Measurements from ENCODE around the gene RABGAP1.
A peak's percentile ranks its signal among the peaks of the same experiment; 100 is the strongest.

The RABGAP1 gene

DNA sequence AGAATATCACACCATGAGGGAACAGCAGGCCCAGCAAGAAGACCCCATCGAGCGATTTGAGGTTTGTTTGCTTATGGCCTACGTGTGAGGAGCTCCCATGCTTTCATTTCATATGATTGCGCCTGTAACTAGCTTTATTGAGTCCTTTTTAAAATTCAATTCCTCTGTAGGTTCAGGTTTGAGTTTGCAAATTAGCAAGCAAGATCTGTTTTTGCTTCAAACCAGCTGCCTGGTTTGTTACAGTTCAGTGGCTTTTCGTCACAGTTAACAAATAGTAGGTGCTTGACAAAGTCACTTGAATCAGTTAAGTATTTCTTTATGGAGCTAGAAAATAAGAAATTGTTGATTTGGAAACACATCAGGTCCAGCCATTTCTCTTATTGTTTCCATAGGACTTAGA, 149.0 kb downstream of the RABGAP1 start:
- DNase-seq: no peak

DNA sequence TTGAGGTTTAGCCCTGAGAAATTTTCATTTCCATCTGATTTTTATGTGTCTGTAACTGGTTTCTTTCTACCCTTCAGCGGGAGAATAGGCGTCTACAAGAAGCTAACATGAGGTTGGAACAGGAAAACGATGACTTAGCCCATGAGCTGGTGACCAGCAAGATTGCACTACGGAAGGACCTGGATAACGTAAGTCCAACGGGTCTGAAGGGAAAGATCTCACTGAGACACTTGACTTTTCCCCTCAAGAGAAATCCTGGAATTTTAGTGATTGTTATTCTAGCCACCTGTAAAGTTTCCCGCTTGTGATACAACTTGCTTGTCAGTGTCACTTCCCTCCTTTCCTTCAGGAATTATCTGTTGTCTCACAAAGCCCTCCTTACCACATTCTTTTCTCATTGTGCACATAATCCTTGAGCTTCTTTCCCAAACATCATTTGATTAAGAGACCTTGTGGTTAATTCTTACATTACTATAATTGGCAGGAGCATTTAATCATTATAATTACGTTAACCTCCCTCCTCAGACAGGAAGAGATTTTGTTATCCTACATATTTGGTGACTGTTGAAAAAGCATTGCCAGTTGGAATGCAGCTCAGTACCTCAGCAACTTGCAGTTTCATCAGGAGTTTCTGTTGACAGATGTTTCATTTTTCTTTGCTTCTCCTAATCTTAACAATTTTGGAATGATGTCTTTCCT, 149.5 kb downstream of the RABGAP1 start:
- no peak for DNase-seq

DNA sequence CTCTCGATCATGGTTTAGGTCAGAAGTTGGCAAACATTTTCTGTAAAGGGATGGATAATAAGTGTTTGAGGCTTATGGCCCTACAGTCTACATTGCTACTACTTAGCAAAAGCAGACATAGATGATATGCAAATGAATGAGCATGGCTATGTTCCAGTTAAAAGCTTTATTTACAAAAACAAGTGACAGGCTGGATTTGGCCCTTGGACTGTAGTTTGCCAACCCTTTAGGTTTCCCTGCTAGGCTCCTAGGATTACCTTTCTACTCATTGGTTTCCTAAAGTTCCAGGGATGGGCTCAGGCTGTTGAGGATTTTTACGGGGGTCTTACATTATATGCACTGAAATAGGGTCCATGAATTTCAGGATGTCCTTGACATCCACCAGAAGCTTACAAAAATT, 150.1 kb downstream of the RABGAP1 start:
- DNase-seq: no peak

DNA sequence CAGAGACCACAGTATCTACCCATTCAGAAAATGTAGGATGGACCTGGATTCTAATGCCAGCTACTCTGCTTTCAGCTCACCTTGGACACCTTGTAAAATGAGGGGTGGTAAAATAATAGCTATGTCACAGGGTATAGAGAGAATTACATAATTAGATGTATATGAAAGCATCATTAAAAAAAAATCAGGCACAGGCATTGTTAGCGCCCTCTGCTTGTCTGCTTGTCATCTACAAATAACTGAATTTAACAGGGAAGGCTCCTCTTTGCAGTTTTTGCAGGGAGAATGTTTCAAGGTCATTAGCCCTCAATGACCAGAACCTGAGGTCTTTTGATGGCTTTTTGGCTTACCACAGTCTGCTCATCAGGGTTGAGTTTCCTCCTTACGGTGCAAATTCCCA, 150.6 kb downstream of the RABGAP1 start:
- DNase-seq: no peak

DNA sequence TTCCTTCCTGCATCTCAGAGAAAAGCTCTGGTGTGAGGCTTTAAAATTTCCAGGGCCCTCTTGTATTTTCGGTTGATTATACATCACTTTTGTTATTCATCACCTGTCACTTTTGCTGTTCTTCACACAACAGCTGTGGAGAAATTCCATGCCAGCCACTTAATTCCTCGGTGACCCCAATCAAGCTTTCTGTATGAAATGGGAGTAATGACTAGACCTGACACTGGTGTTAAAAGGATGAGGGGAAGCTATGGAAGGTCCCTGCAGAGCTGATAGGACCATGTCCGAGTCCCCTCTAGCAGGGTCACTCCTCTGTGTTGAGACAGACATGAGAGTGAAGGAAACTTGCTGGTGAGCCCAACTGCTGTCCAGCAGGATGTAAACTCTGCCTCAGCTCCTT, 152.3 kb downstream of the RABGAP1 start:
- no peak for DNase-seq

DNA sequence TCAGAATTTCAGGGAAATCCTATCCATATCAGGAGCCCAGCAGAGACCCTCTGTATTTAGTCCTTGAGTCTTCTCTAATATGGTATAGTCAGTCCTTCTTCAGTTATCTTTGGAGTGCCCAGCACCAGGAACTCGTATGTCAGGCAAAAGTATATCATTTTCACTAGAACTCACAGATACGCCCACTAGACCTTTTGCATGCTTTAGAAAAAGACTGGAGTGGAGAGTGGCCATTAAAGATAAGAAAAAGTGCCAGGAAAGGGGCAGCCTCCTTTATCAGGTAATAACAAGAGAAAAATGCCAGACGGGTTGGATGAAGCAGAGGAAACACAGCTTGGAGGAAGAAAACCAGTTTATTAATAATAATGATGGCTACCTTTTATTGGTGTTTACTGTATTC, 156.2 kb downstream of the RABGAP1 start:
- DNase-seq: no peak

DNA sequence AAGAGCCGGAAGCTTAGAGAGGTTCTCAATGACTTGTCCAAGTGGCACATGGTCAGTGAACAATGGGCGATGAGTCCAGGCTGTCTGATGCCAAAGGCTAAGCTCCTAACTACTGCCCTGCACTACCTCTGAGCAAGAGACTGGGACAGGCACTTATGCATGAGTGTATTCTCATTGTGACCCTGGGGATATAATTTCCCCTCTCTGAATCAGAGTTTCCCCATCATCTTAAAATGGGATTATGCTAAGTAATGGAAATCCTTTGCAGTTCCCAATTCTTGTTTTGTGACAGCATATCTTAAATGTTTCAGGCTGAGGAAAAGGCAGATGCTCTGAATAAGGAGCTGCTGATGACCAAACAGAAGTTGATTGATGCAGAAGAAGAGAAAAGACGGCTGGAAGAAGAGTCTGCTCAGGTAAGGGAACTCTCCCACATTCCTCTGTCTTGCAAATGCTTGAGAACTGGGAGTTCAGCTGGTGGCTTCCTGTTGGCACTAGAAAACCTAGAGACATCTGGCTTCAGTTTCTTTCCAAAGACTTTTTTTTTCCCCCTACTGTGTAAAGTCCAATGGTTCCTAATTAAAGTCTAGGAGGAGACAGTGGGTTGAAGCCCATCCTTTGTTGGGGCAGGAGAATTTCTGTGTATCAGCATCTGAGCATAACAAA, 156.7 kb downstream of the RABGAP1 start:
- DNase-seq: no peak

DNA sequence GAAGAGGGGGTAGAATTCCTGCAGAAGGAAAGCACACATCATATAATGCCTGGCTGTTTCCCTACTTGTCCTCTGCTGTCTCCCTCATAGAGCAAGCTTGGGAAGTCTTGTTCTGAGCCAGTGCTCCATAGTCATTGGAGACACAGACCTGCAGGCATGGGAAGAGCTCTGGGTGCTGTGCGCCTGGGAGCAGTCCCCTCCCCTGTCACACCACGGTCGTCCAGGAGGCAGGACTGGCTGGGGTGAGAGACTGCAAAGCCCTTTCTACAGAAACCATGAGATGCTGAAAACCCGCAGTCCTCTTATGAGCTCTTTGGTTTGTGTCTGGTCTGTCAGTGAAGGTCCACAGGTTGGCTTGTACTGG, 157.3 kb downstream of the RABGAP1 start:
- DNase-seq: no peak

DNA sequence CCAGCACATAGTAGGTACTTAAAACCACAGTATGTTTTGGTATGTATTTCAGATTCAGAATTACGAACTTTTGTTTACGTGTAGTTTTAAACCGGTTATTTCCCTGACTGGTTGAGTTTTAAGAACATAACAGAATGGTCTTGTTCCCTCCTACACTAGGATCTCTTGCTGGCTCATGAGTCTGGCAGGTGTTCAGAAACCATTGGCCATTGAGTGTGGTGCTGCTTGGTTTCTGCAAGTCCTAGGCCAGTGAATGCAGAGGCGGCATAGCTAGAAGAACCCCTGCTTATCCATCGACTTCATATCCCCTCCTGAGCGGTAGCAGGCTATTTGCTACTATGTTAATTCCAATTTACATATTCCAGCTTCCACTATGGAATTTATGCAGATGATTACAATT, 158.2 kb downstream of the RABGAP1 start:
- no peak for DNase-seq

DNA sequence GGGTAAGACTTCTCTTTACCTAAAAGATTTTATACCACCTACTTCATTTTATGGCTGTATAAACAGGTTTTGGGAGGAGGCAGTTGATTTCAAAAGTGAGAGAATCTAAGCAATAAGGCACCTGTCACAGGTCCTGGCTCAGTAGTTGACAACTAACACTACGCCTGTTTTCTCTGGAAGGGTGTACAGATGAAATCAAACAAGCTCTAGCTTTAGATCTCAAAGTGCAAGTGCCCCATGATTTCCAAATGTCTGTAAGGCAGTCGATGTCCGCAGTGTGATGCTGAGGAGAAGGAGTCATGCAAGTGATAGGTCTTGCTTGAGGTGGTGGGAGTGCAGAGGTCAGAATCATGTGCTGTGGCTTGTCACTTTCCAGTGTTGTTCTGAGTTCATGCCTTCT, 158.7 kb downstream of the RABGAP1 start:
- DNase-seq: no peak

DNA sequence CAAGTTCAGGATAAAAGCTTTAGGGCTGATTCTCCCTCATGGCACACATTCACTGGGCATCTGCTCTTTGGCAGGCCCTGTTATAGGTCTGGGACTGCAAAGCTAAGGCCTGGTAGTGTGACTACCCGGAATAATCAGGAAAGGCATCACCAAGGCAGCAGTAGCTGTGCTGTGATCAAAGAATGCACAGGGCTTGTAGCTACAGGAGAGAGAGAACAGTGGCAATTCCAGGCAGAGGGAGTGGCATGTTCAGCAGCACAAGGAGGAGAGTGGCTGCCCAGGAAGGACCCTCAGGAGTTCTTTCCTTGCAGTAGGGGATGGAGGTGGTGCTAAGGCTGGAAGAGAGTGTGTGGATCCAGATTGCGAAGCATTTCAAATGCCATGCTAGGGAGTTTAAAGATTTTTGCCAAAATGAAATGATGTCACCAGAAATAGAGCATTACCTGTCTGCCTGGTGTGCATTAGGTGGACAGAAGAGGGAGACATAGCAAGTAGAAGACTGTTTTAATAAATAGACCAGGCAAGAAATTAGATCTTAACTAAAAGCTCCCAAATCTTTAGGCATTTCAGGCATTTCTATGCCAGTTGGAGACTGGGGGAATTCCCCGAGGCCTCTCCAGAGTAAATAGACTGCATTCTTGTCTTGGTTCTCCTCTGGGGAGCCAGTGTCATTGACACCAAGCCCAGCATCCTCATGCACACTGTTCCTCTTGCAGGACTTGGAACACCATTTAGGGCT, 161.7 kb downstream of the RABGAP1 start:
- DNase-seq: no peak

DNA sequence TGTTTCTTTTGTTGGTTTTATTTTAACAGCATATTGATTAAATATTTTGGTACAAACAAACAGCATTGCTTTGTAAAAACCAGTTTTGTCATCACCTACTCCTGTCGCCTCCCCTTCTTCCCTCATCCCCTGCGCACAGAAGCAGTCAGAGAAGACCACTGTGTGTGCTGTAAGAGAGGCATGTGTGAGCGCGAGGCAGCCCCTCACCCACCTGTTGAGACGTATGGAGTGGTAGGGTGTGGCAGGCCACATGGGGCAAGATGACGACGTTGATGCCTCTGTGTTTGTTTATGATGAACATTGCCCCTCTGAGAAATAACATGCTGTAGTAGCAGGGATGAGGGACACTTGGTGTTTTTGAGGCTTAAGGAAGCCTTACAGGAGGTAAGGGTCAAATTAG, 164.0 kb downstream of the RABGAP1 start:
- DNase-seq: no peak

DNA sequence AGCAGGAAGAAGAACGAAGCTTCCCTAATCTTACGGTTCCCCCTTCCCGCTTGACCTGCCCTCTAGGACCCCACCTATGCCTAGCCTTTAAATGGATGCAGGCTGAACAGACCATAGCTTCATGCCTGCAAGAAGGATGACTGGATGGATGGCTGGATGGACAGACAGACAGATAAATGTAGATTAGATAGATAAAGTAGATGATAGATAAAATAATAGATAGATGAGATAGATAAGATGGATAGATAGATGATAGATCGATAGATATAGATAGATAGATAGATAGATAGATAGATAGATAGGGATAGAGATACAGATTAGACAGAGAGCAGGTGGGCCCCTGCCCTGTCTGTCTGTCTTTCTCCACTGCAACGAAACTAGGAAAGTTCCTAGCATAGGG, 164.7 kb downstream of the RABGAP1 start:
- DNase-seq: no peak

DNA sequence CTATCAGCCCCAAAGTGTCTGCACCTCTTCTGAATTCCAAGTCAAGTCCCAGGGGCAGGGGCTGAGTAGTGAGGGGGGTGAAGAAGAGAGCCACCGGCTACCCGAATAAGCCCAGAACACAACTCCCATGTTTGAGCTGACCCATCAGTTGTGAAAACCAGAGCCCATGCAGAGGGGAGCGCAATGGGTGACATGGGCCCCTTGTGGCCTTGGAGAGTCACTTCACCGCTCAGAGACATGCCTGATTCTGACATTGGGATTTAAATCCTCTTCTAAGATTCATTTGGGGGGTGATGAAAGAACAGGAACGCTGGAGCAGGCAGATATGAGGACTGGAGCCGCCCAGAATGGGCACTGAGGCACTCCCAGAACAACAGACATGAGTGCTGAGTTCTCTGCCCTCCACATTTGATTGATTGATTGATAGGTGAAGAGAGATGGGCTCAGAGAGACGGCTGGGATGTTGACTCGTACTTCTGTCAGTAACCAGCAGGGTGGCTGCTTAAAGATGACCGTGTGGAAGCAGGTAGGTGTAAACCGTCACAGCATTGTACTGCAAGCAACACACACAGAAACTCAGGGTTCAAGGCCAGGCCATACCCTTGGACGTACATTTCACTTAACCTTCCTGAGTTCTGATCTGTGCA, 166.9 kb downstream of the RABGAP1 start:
- no peak for DNase-seq

DNA sequence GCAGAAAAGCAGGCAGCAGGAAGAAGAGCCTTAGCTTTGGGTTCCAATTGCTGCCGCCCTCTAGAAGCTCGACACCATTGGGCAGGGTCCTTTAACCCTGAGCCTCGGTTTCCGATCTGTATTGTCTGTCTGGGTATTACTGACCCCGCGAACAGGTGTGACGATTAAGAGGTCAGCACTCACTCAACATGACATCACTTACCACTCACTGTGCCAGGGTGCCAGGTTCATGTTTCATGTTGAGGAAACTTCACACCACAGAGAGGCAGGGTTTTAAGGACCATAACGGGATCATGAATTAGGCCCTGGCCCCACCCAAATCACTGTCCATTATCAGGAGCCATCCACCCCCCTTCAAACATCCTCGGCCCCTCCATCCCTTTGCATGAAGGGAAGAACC, 168.2 kb downstream of the RABGAP1 start:
- DNase-seq: no peak

DNA sequence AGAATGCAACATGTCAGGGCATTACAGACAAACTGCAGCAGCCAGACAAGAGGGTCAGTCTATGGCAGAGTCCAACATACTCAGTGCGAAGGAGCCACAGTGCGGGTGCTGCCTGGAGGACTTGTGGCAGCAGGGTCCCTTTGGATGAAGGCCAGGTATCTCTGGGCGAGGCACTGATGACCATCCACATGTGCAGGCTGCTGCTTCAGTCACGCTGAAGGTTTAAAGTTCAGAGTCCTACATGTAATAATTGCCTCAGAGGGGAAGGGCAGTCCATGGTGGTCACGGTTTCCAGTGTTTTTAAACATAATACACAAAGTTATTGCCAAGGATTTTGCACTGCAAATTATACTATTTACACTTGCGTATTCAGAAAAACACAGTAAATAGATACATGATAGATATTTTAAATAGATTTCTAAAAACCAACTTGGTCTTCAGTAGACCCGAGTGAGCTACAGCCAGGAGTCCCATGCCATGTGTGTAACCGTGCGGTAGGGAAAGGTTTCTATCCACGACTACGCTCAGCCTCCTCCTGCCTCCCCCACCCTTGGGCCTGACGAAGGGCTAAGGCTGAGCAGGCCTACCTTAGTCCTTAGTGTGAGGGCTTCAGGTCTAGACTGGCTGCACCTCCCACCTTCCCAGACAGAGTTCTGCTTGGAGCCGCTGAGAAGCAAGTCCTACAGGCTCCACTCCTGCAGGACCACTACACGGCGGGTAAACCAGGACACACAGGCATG, 168.9 kb downstream of the RABGAP1 start:
- no peak for DNase-seq

DNA sequence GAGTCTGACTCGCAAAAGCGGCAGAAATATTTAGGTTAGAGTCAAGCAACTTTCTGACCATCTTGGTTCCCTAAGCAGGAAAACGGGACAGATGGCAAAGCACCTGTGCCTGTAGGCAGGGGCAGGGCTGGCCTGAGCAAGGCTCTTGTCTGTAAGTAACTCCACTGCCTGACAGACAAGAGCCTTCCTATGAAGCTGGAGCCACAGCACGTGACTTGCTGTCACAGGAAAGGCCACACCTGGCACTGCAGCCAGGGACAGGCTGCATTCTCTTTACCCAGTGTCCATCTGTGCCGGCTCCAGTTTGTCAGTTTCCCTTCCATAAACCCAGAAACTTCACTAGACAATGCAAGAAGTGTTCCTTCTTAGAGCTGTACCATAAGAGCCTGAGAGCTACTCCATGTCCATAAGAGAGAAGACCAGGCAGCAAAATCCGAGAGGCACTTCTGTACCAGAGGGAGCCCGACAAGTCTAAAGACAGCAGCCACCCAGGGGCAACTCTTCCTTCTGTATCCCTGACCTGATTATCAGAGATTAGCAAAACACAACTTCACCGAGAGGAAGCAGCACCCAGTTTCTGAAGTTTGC, 170.7 kb downstream of the RABGAP1 start:
- no peak for DNase-seq

DNA sequence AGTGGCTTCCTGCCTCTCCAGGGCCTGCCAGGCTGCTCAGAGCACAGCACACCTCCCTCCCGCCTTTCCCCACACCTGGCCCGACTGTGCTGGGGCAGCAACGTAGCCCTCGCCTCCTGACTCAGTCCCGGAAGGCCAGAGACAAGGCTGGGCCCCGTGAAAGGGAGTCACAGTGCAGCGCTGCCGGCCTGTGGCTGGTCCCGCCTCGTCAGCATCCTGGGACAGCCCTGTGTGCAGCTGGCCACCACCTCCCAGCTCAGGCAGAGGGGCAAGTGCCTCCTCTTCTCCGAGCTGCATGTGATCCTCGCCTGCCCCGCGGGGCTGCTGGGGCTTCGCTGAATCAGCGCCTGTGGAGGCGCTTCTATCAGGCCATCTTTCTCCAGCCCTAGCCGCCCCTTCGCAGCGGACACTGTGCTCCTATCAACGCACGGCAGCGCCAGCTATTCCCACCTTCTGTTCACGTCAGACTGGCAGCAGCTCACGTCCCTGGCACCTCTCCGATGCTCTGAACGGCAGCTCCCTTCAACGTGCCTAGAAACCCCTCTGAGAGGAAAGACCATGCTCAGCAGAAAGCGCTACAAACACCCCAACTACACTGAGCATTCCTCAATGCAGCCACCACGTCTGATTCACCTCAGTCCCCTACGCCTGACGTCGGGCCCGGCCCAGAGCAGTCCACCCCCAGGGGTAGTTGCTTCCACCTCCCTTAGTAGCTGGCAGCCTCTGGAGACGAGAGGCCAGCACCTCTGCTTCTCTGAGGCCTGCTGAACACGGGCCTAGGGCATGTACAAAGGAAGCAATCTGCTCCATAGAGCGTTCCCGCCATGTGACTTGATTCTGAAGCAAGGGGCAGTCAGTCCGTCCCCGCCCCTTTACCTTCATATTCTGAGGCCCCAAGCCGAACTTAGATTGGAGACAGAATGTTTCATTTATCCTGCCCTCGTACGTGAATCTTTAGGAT, 171.5 kb downstream of the RABGAP1 start:
- DNase-seq: peak; percentile 11

DNA sequence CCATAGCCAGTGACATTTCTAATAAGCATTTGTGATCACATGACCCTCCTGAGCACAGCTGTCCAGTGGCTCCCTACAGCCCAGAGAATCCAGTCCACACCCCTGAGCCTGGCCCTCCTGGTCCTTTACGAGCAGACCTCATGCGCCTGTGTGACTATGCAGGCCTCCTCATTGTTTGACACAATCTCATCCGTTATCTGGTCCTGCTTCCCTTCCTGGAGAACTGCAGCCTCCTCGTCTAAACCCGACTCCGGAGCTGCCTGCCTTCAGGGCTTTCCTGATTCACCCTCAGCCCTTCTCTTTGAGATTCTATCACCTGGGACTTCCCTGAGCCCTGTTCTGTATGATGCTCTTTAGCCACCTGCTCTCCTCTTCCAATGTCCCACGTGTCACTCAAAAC, 172.4 kb downstream of the RABGAP1 start:
- no peak for DNase-seq

DNA sequence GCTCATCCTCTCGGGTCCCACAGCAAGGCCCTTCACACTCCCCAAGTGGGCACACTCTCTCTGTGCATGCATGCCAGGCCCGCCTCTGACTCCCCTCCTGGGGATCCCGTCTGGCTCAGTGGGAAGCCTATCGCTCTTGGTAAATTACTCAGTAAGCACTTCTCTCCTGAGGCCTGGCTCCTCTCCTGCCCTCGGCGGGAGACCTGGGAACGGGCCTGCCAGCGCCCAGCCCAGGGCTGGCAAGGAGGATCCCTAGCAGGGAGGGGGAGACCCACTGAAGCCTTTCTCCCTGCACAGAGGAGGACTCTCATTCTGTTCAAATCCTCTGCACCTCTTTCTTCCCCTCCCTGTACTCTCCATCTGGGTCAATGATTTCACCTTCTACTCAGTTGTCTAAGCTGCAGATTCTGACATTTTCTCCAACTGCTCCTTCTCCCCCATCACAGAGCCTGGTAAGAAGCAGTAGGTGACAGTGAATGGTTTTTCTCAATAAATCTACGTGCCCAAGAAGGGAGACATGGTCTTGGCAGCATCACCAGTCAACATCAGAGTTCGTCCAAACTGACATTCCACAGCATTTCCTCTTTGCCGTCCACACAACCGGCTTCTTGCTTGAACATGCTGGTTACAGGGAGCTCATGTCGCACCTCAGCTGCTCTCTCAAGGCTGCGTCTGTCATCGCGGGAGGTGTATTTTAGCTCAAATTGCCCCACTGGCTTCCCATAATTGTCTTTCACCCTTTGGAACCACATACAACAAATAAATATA, 174.5 kb downstream of the RABGAP1 start:
- no peak for DNase-seq

DNA sequence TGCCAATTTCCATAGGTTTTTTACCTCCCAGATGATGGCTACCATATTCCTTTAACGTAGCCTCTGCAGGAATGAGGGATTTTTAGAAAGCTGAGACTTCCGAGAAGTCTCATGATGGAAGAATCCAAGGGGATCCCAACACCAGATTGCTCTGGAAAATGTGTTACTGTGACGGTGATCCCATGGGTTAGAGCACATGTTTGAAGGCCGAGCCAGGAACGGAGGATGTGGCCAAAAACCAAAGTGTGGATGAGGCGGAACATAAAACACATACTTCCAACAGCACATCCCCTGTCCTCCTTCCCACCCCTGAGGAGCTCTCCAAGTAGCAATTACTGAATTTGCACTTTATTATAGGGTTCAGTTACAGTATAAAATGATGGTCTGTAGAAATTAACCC, 175.2 kb downstream of the RABGAP1 start:
- DNase-seq: no peak
